K562 (cell line): Measurements from ENCODE around the gene FAM83B.

Experiments used
- CHD2 ChIP-seq: IDR thresholded peaks from 2 replicates; pipeline ENCODE4 v1.6.1; 2011; ENCODE audit warnings: low read depth, low read length
- CREM ChIP-seq: IDR thresholded peaks from 2 replicates; pipeline ENCODE4 v1.6.1; 2014; ENCODE audit warnings: antibody characterized with exemption, low read depth
- LARP7 ChIP-seq: fragments of 450-650 bp; IDR thresholded peaks from 2 replicates; pipeline ENCODE4 v1.6.1; 2016
- MYC ChIP-seq, 2 experiments: fragments of 250-450 bp in 1 of 2; sonication (Bioruptor Pico) in 1 of 2; IDR thresholded peaks; 2 replicates each; pipeline versions ENCODE4 v1.5.1 to v1.6.1; 2012 to 2021; ENCODE audit warnings: low read depth in 2 of 2, borderline replicate concordance in 1 of 2, improper control_type of control experiment in 1 of 2, low read length in 1 of 2, mild to moderate bottlenecking in 1 of 2, moderate library complexity in 1 of 2
- POLR2AphosphoS2 ChIP-seq: IDR thresholded peaks from 2 replicates; pipeline ENCODE4 v1.6.1; 2012; ENCODE audit warnings: low read length, improper control_type of control experiment
- ZBTB8A ChIP-seq: fragments of 450-650 bp; IDR thresholded peaks from 2 replicates; pipeline ENCODE4 v1.6.1; 2018; ENCODE audit warnings: mild to moderate bottlenecking, moderate library complexity; ENCODE audit not compliant: partially characterized antibody
- TF ChIP-seq, protein P1 (sequence below), 2 experiments: IDR thresholded peaks; 2 replicates each; pipeline ENCODE4 v1.6.1; 2012; ENCODE audit warnings: improper control_type of control experiment in 2 of 2, low read depth in 2 of 2, low read length in 2 of 2, borderline replicate concordance in 1 of 2

- TF ChIP-seq MYC (IDR thresholded peaks at IDR 0.05; ENCODE audit: low read depth, low read length): no peak
- no peak for TF ChIP-seq MYC (CRISPR knock-in tag; IDR thresholded peaks at IDR 0.05; ENCODE audit: borderline replicate concordance, low read depth)
- TF ChIP-seq CHD2: no peak
- no peak for TF ChIP-seq ZBTB8A
- TF ChIP-seq POLR2AphosphoS2: no peak
- no peak for TF ChIP-seq CREM
- TF ChIP-seq LARP7: no peak
- TF ChIP-seq, protein P1, sequence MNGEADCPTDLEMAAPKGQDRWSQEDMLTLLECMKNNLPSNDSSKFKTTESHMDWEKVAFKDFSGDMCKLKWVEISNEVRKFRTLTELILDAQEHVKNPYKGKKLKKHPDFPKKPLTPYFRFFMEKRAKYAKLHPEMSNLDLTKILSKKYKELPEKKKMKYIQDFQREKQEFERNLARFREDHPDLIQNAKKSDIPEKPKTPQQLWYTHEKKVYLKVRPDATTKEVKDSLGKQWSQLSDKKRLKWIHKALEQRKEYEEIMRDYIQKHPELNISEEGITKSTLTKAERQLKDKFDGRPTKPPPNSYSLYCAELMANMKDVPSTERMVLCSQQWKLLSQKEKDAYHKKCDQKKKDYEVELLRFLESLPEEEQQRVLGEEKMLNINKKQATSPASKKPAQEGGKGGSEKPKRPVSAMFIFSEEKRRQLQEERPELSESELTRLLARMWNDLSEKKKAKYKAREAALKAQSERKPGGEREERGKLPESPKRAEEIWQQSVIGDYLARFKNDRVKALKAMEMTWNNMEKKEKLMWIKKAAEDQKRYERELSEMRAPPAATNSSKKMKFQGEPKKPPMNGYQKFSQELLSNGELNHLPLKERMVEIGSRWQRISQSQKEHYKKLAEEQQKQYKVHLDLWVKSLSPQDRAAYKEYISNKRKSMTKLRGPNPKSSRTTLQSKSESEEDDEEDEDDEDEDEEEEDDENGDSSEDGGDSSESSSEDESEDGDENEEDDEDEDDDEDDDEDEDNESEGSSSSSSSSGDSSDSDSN (IDR thresholded peaks at IDR 0.05; ENCODE audit: borderline replicate concordance in 1 of 2, low read depth in 2 of 2, low read length in 2 of 2): no peak
Observed at GRCh38 chr6:54850114-54850513, 3.5 kb downstream of the FAM83B start.
